ENCODE results near the gene ZNF33A.
"Not testable (repeated sequence)": the region's sequence is repeated elsewhere in the genome, so short reads cannot be mapped to it uniquely, and the experiment has no call there.

Gene ZNF33A

GRCh38 chr10:38047666-38048065 is 37.2 kb downstream of the ZNF33A start:
- DNase-seq = no peak

DNA sequence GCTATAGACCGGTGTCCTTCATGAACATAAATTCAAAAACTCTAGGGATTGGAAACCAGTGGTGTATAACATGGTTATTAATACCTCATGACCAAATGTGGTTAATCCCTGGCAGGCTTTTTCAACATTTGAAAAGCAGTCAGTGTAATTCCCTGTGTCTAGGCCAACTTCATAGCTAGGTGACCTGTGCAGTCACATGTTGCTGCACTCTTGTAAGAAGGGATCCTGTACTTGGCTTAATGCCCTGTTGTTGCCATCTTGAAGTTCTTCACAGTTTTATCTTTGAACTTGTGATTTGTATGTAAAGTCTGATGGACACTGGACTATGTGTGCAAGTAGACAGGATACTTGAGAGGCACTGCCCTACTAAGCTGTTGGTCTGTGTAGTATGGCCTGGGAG is 39.7 kb downstream of the ZNF33A start:
- no peak for DNase-seq

GRCh38 chr10:38054361-38054797 is 43.9 kb downstream of the ZNF33A start:
- DNase-seq = no peak

GRCh38 chr10:38055274-38055894 is 44.9 kb downstream of the ZNF33A start:
- DNase-seq = not testable (repeated sequence)

GRCh38 chr10:38069663-38070062 is 59.2 kb downstream of the ZNF33A start:
- not testable (repeated sequence) for DNase-seq

DNA sequence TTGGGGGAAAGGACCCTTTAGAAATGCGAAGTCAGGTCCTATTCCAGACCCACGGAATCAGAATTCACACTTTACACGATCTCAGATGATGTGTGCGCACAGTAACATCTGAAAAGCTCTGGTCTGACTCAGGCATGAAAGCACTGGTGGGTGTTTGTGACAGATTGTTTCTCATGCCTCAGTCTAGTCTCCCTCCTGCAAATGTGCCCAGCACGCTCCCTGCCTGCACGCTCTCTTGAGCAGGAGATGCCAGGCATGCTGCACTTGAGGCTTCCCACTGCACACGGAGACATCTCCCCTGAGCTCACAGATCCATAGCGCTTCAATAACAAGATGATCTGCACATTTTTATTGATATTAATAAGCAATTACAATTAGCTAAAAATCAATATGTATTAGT is 60.0 kb downstream of the ZNF33A start:
- no peak for DNase-seq

DNA sequence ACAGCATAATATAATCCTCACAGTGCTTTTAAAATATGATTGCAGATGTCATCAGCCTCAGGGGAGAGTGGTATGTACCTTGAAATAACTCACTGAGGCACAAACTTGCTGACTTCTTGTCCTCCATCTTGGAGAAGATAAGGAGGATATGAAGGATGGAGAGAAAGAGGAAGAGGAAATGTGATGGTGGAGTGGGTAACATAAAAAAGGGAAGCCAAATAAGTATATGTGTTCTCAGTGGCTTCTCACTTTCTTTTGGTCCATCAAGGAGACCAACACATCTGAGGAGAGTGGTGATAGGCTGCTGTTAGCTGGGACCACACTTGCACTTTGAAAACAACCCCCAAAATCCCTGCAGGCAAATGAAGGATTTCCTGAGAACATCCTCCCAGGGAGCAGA is 62.1 kb downstream of the ZNF33A start:
- no peak for DNase-seq

DNA sequence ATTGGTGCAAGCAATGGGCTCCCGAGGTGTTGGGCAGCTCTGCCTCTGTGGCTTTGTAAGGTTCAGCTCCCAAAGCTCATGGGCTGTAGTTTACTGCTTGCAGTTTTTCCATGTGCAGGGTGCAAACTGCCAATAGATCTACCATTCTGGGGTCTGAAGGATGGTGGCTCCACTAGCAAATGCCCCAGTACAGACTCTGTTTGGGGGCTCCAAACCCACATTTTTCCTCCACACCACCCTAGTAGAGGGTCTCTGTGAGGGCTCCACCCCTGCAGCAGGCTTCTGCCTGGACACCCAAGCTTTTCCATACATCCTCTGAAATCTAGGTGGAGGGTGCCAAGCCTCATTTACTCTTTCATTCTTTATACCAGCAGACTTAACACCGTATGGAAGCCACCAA is 66.2 kb downstream of the ZNF33A start:
- DNase-seq = no peak

GRCh38 chr10:38093318-38093717 is 82.8 kb downstream of the ZNF33A start:
- not testable (repeated sequence) for DNase-seq

- DNase-seq = no peak
Measured at GRCh38 chr10:38093816-38094157, 83.3 kb downstream of the ZNF33A start.

GRCh38 chr10:38094158-38094926 is 83.9 kb downstream of the ZNF33A start, which contains the start of gene ZNF37A:
Gene ZNF37A, plus strand, starts transcription at chr10:38094337. Its CDS starts 2,281 bp downstream, at chr10:38096618.
- DNase-seq = peak; percentile 94

DNA sequence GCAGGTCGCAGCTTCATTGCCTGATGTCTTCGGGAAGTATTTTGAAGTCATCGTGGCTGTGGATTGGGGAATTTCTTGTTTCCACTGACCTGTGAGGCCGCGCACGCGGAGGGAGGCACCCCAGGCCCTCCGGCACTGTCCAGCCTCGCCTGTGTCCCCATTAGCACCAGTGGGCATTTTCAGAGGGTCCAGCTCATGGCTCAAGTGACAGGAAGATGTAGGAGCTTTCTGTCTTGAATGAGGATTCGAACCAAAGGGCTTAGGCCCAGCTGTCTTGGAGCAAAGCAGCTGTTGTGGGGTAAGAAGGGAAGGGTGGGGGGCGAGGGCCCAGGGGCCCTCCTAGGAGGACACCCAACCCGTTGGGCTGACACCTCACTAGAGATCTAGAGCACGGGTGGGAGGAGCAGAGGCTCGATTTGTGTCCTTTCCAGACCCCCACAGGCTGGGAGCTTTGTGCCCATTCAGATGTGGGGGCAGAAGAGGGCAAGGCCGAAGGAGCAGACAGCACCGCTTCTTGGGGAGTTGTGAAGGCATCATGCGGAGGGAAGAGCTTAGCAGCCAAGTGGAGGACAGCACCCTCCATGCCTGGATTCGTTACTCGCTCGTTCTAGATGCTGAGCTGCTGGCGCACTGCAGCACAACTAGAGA is 84.6 kb downstream of the ZNF33A start:
- DNase-seq = no peak

DNA sequence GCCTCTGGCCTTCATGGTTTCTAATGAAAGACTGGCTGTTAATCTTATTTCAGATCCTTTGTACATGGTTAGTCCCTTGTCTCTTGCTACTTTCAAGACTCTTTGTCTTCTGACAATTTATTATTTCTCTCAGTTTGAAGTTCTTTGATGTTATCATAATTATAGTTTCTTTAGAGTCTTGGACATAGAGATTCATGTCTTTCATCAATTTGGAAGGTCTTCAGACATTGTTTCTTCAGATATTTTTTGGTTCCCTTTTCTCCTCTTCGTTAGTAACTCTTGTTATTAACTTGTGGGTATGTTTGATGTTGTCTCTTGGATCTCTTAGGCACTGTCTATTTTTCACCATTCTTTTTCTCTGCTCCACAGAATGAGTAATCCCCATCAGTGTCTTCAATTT is 92.4 kb downstream of the ZNF33A start:
- no peak for DNase-seq

- no peak for DNase-seq
Measured at GRCh38 chr10:38103756-38104155, 93.3 kb downstream of the ZNF33A start.

DNA sequence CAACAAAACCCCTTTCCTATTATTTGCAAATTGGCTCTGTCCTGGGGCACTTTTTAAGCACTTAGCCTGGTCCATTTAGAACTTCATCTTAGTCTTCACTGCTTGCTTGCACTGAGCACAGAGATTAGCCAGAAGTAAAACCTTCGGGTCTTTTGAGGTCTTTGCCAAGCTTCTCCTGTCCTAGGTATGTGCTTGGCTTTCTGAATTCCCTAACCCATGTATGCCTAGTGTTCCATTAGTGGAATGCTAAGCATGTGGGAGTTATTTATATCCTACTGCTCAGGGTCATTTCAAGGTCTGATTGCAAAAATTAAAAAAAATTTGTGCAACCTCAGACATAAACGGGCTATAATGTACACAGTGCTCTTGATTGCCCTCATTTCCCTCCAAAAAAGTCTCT is 101.7 kb downstream of the ZNF33A start:
- DNase-seq = no peak
